SKM-1 treated with dmso at 0.1 percent for 144 hours (cell line): Measurements from ENCODE around the gene PROSER3.

Source experiments
- DNase-seq: peaks from one replicate; lab custom pipeline; 2025; ENCODE audit not compliant: unreplicated experiment; lab: John Stamatoyannopoulos, UW

The PROSER3 gene

DNA sequence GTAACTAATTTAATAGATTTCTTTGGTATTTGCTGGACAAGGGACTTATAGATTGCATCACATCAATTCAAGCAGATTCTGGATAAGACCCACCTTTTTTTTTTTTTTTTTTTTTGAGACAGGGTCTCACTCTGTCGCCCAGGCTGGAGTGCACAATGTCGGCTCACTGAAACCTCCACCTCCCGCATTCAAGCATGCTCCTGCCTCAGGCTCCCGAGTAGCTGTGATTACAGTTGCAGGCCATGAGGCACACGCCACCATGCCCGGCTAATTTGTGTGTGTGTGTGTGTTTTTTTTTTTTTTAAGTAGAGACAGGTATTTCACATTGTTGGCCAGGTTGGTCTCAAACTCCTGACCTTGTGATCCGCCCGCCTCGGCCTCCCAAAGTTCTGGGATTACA lies 58.9 kb downstream of the PROSER3 start:
- no peak for DNase-seq

DNA sequence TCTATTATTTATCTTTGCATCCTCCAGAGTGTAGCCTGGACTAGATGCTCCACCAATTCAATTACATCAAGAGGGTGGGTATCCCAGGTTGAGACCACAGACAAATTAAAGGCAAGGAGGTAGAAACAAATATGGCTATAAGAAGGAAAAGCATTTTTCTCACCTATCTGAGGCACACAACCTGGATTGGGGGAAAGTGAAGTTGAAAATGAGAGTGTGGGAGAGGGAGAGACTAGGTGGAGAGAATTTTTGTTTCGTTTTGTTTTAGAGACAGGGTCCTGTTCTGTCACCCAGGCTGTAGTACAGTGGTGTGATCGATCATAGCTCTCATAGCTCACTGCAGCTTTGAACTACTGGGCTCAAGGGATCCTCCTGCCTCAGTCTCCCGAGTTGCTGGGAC lies 60.5 kb downstream of the PROSER3 start:
- no peak for DNase-seq
